Middle frontal gyrus (tissue), 1 donor: ENCODE data around the gene CACNA1F.

ENCODE experiments used
- DNase-seq: peaks from one replicate; pipeline ENCODE4 v3.0.0-alpha.2; 2015; ENCODE audit warnings: low spot score; ENCODE audit errors: extremely low spot score

CACNA1F gene

GRCh38 chrX:49155243-49155899, 77.8 kb downstream of the CACNA1F start:
- DNase-seq = no peak
